NCI-H1436 treated with DMSO at 0.1 percent for 48 hours (cell line): ENCODE measurements around the gene PLA2G4D.

Source experiments
- DNase-seq: peaks from one replicate; lab custom pipeline; 2025; lab: John Stamatoyannopoulos, UW

Gene PLA2G4D

GRCh38 chr15:42090781-42091180 lies 3.6 kb downstream of the PLA2G4D start:
- DNase-seq: no peak

GRCh38 chr15:42090370-42090769 lies 4.0 kb downstream of the PLA2G4D start:
- no peak for DNase-seq

- no peak for DNase-seq
Observed at GRCh38 chr15:42089942-42090341, 4.4 kb downstream of the PLA2G4D start.

GRCh38 chr15:42088801-42089640 lies 5.3 kb downstream of the PLA2G4D start:
- DNase-seq: no peak

- no peak for DNase-seq
Observed at GRCh38 chr15:42087926-42088800, 6.2 kb downstream of the PLA2G4D start.

- DNase-seq: no peak
Observed at GRCh38 chr15:42087460-42087859, 6.9 kb downstream of the PLA2G4D start.

GRCh38 chr15:42085721-42086120 lies 8.6 kb downstream of the PLA2G4D start:
- DNase-seq: no peak

GRCh38 chr15:42085236-42085605 lies 9.1 kb downstream of the PLA2G4D start:
- DNase-seq: no peak

GRCh38 chr15:42084465-42085235 lies 9.7 kb downstream of the PLA2G4D start:
- no peak for DNase-seq

GRCh38 chr15:42083916-42084315 lies 10.4 kb downstream of the PLA2G4D start:
- DNase-seq: no peak

GRCh38 chr15:42083605-42083908 lies 10.8 kb downstream of the PLA2G4D start:
- DNase-seq: no peak

GRCh38 chr15:42082823-42083604 lies 11.3 kb downstream of the PLA2G4D start:
- no peak for DNase-seq

- no peak for DNase-seq
Observed at GRCh38 chr15:42082141-42082540, 12.2 kb downstream of the PLA2G4D start.

GRCh38 chr15:42080919-42081830 lies 13.2 kb downstream of the PLA2G4D start:
- DNase-seq: no peak

GRCh38 chr15:42080186-42080918 lies 14.0 kb downstream of the PLA2G4D start:
- no peak for DNase-seq

GRCh38 chr15:42079401-42079908 lies 14.9 kb downstream of the PLA2G4D start:
- DNase-seq: no peak

GRCh38 chr15:42078903-42079302 lies 15.5 kb downstream of the PLA2G4D start:
- DNase-seq: no peak

GRCh38 chr15:42077689-42078088 lies 16.7 kb downstream of the PLA2G4D start:
- DNase-seq: no peak

- DNase-seq: no peak
Observed at GRCh38 chr15:42073418-42073817, 20.9 kb downstream of the PLA2G4D start.
